Measurements from ENCODE around the gene TMSB4X. TPM values are rescaled to one million over a fixed set of nuclear protein-coding genes. Genes with fewer than 3 reads are reported as not detected.

Gene TMSB4X
- total and polyA plus RNA-seq, 4 donors: 4,686 to 9,527 (median 8,202) TPM

GRCh38 chrX:12955882-12956703 is 18.8 kb upstream of the TMSB4X start:
- Histone ChIP-seq H3K27ac (ENCODE audit: low read depth in 1 of 2, low read length in 1 of 2) (peak overlapping the region; percentile 29 to 94), H3K9me3 (ENCODE audit: control insufficient read depth in 4 of 4, insufficient read depth in 3 of 4, low read length in 3 of 4) (no peaks in the 10 kb centered on the region), H3K9ac (ENCODE audit: insufficient read depth in 1 of 2, low read length in 2 of 2) (no peak overlapping the region), H3K36me3 (ENCODE audit: control insufficient read depth in 4 of 4, insufficient read depth in 4 of 4, low read length in 4 of 4) (no peaks in the 10 kb centered on the region), H3K27me3 (ENCODE audit: control insufficient read depth in 3 of 3, insufficient read depth in 3 of 3, low read length in 2 of 3) (peaks cover 0 to 9% (median 4%) of the 10 kb centered on the region in 3 donors), H3K4me1 (ENCODE audit: control insufficient read depth in 5 of 5, insufficient read depth in 5 of 5, low read length in 5 of 5) (peaks cover 0 to 6% (median 3%) of the 10 kb centered on the region in 5 donors), H3K4me3 (no peak overlapping the region)
- DNase-seq: peak; percentile 28 to 70 (median 40)
- WGBS, 2 donors: 12 to 38% methylated on average over 18 to 20 of the region's 20 CpGs
- peak; percentile 65 for ATAC-seq (ENCODE audit: insufficient read depth, low FRiP score)
- TF ChIP-seq, protein P1, sequence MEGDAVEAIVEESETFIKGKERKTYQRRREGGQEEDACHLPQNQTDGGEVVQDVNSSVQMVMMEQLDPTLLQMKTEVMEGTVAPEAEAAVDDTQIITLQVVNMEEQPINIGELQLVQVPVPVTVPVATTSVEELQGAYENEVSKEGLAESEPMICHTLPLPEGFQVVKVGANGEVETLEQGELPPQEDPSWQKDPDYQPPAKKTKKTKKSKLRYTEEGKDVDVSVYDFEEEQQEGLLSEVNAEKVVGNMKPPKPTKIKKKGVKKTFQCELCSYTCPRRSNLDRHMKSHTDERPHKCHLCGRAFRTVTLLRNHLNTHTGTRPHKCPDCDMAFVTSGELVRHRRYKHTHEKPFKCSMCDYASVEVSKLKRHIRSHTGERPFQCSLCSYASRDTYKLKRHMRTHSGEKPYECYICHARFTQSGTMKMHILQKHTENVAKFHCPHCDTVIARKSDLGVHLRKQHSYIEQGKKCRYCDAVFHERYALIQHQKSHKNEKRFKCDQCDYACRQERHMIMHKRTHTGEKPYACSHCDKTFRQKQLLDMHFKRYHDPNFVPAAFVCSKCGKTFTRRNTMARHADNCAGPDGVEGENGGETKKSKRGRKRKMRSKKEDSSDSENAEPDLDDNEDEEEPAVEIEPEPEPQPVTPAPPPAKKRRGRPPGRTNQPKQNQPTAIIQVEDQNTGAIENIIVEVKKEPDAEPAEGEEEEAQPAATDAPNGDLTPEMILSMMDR (IDR thresholded peaks at IDR 0.05; ENCODE audit: control extremely low read depth, extremely low read depth): no peak

- peak overlapping the region; percentile 29 to 94 for H3K27ac ChIP-seq (ENCODE audit: low read depth in 1 of 2, low read length in 1 of 2)
- no peak overlapping the region for H3K9ac ChIP-seq (ENCODE audit: insufficient read depth in 1 of 2, low read length in 2 of 2)
- no peaks in the 10 kb centered on the region for H3K36me3 ChIP-seq (ENCODE audit: control insufficient read depth in 4 of 4, insufficient read depth in 4 of 4, low read length in 4 of 4)
- ATAC-seq (ENCODE audit: insufficient read depth, low FRiP score): peak; percentile 69
- no peak overlapping the region for H3K4me3 ChIP-seq
- no peak for DNase-seq
- H3K4me1 ChIP-seq (ENCODE audit: control insufficient read depth in 5 of 5, insufficient read depth in 5 of 5, low read length in 5 of 5): peaks cover 0 to 8% (median 3%) of the 10 kb centered on the region in 5 donors
- 15 to 51% methylated on average over 8 of the region's 8 CpGs for WGBS, 2 donors
- H3K27me3 ChIP-seq (ENCODE audit: control insufficient read depth in 3 of 3, insufficient read depth in 3 of 3, low read length in 2 of 3): peaks cover 0 to 9% (median 4%) of the 10 kb centered on the region in 3 donors
- TF ChIP-seq, protein P1 (IDR thresholded peaks at IDR 0.05; ENCODE audit: control extremely low read depth, extremely low read depth): no peak
- peaks cover 0 to 2% (median 0%) of the 10 kb centered on the region in 4 donors for H3K9me3 ChIP-seq (ENCODE audit: control insufficient read depth in 4 of 4, insufficient read depth in 3 of 4, low read length in 3 of 4)
Measured at GRCh38 chrX:12956704-12957534, 18.0 kb upstream of the TMSB4X start.

DNA sequence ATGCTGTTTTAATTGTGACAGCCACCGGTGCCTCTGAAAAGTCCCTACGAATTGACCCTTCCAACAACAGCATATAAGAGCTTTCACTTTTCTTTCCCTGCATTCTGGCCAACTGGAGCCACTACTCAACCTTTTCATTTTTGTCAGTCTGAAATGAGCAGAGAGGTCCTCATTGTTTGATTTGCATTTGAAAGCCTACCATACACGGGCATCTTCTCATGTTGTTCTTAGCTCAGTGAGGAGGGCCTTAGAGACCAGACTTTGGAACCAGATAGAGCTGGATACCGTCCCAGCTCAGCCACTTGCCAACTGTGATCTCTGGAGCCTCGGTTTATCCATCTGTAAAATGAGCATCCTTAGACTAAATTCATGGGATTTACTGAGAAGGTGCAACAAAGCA is 16.9 kb upstream of the TMSB4X start:
- peaks cover 0 to 8% (median 3%) of the 10 kb centered on the region in 5 donors for H3K4me1 ChIP-seq (ENCODE audit: control insufficient read depth in 5 of 5, insufficient read depth in 5 of 5, low read length in 5 of 5)
- TF ChIP-seq, protein P1 (IDR thresholded peaks at IDR 0.05; ENCODE audit: control extremely low read depth, extremely low read depth): no peak
- no peaks in the 10 kb centered on the region for H3K36me3 ChIP-seq (ENCODE audit: control insufficient read depth in 4 of 4, insufficient read depth in 4 of 4, low read length in 4 of 4)
- H3K9ac ChIP-seq (ENCODE audit: insufficient read depth in 1 of 2, low read length in 2 of 2): no peak overlapping the region
- no peak overlapping the region for H3K27ac ChIP-seq (ENCODE audit: low read depth in 1 of 2, low read length in 1 of 2)
- ATAC-seq (ENCODE audit: insufficient read depth, low FRiP score) (no peak), DNase-seq (no peak)
- H3K27me3 ChIP-seq (ENCODE audit: control insufficient read depth in 3 of 3, insufficient read depth in 3 of 3, low read length in 2 of 3): peaks cover 0 to 9% (median 3%) of the 10 kb centered on the region in 3 donors
- peaks cover 0 to 2% (median 0%) of the 10 kb centered on the region in 4 donors for H3K9me3 ChIP-seq (ENCODE audit: control insufficient read depth in 4 of 4, insufficient read depth in 3 of 4, low read length in 3 of 4)
- H3K4me3 ChIP-seq: no peak overlapping the region
- WGBS, 2 donors: 70 to 73% methylated on average over 4 to 5 of the region's 5 CpGs
